ENCODE results near the gene WWC2.

Gene WWC2

GRCh38 chr4:183171484-183172267 is 72.6 kb downstream of the WWC2 start:
- no peak overlapping the region for H3K27ac ChIP-seq
- TF ChIP-seq, protein P1, sequence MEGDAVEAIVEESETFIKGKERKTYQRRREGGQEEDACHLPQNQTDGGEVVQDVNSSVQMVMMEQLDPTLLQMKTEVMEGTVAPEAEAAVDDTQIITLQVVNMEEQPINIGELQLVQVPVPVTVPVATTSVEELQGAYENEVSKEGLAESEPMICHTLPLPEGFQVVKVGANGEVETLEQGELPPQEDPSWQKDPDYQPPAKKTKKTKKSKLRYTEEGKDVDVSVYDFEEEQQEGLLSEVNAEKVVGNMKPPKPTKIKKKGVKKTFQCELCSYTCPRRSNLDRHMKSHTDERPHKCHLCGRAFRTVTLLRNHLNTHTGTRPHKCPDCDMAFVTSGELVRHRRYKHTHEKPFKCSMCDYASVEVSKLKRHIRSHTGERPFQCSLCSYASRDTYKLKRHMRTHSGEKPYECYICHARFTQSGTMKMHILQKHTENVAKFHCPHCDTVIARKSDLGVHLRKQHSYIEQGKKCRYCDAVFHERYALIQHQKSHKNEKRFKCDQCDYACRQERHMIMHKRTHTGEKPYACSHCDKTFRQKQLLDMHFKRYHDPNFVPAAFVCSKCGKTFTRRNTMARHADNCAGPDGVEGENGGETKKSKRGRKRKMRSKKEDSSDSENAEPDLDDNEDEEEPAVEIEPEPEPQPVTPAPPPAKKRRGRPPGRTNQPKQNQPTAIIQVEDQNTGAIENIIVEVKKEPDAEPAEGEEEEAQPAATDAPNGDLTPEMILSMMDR (conservative IDR thresholded peaks at IDR 0.05; ENCODE audit: low read depth): no peak
- ChIA-PET POLR2A (ENCODE audit: low non-redundant PET) (no interaction called here), CTCF (interaction anchor here (1.6 kb wide), 1 partner anchor 7 kb away, joined by 3 read pairs; no protein-coding TSS in a partner anchor)
- DNase-seq (ENCODE audit: low spot score): no peak

GRCh38 chr4:183172881-183173280 is 73.8 kb downstream of the WWC2 start:
- no peak overlapping the region for H3K27ac ChIP-seq
- CTCF ChIA-PET: no interaction called here
- POLR2A ChIA-PET (ENCODE audit: low non-redundant PET): no interaction called here

DNA sequence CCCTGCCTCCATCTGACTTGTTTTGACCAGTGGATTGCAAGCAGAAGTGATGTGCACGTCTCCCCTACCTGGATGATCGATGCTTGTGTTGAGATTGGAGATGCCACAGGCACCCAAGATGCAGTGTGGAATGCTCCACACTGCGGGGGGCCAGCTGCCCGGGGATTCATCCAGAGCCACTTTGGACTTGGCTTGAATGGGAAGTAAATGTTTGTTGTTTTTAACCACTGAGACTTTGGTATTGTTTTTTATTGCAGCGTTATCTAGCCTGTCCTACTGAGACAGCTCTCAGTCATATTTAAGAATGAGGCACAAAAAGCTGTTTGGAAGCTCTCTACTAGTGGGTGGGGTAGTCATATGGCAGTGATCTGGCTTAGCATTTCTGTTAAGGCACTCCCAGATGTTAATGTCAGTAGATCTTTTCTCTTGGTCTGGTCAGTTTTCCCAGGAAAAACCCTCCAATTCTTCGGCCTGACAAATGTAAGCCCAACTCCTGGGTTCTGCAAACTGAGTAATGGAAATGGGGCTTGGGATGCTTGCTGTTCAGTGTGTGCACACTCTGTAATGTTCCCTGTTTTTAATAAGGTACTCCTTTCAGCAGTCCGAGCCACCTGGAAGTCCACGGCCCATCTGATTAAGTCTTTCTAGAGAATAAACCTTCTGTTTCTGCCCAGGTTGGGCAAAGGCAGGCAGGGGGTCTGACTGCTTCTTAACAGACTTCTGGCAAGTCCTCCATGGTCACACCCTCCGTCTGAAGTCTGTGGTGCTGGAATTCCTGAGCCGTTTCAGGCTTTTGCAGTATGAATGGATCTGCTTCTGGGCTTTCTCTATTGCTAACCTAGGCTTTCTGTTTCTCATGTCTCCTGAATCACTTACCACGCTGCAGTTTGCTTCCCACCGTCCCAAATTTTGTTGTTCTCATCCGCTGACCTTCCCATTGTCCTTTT is 74.8 kb downstream of the WWC2 start:
- H3K27ac ChIP-seq: no peak overlapping the region
- TF ChIP-seq, protein P1 (conservative IDR thresholded peaks at IDR 0.05; ENCODE audit: low read depth): no peak
- DNase-seq (ENCODE audit: low spot score): no peak
- ChIA-PET CTCF (interaction anchor here (0.6 kb wide), 1 partner anchor 116 kb away, joined by 3 read pairs; no protein-coding TSS in a partner anchor), POLR2A (ENCODE audit: low non-redundant PET) (no interaction called here)

More at GRCh38 chr4:183172881-183173280, 73.8 kb downstream of the WWC2 start:
- TF ChIP-seq, protein P1 (conservative IDR thresholded peaks at IDR 0.05; ENCODE audit: low read depth): no peak
- no peak for DNase-seq (ENCODE audit: low spot score)

DNA sequence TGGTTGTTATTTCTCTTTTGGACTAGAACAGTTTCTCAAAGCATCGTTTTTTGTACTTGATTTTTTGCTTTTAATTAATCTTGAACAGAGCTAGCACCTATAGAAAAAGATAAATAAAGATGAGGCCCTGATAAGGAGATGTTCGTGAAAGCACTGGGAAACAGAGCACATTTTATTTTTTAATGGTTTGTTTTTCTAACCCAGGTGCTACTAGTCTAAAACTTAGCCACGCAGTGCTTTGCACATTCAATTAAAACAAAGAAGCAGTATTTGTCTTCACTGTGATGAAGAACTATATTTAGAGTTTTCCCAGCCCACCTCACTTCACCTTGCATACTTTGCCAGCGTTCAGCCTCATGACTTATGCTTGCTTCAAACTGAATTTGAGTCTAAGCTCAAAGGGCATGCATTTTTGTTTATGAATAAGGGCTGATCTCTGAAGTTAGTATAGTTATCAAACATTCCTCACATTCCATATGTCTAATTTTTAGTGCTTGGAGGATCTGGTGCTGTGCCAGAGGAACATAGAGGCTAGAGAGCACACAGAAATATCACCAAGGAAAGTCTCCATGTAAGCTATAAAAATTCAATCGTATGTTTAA is 76.7 kb downstream of the WWC2 start:
- TF ChIP-seq, protein P1 (conservative IDR thresholded peaks at IDR 0.05; ENCODE audit: low read depth): no peak
- no peak overlapping the region for H3K27ac ChIP-seq
- DNase-seq (ENCODE audit: low spot score): no peak

GRCh38 chr4:183177001-183177400 is 77.9 kb downstream of the WWC2 start:
- TF ChIP-seq, protein P1 (conservative IDR thresholded peaks at IDR 0.05; ENCODE audit: low read depth): no peak
- POLR2A ChIA-PET (ENCODE audit: low non-redundant PET): interaction anchor here (0.6 kb wide), 1 partner anchor 65 kb away, joined by 3 read pairs; no protein-coding TSS in a partner anchor
- no peak for DNase-seq (ENCODE audit: low spot score)
- no peak overlapping the region for H3K27ac ChIP-seq
- CTCF ChIA-PET: no interaction called here

More for the DNA sequence above, 76.7 kb downstream of the WWC2 start:
- POLR2A ChIA-PET (ENCODE audit: low non-redundant PET): no interaction called here
- CTCF ChIA-PET: interaction anchor here (0.6 to 0.8 kb wide), 3 partner anchors 42 to 1310 kb away, joined by 3 to 5 read pairs (median 3); no protein-coding TSS in a partner anchor

DNA sequence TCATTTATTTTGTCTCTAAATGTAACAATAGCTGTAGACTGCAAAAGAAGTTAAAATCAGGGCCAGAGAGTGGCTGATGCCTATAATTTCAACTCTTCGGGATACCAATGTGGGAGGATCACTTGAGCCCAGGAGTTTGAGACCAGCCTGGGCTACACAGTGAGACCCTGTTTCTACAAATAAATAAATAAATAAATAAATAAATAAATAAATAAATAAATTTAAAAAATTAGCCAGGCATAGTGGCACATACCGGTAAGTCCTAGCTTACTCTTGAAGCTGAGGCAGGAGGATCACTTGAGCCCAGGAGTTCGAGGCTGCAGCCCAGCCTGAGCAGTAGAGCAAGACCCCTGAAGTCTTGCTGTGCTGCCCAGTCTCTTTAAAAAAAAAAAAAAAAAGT is 79.1 kb downstream of the WWC2 start:
- DNase-seq (ENCODE audit: low spot score): no peak
- CTCF ChIA-PET: interaction anchor here (0.6 to 0.9 kb wide), 2 partner anchors 8 to 352 kb away, joined by 3 read pairs; no protein-coding TSS in a partner anchor
- POLR2A ChIA-PET (ENCODE audit: low non-redundant PET): no interaction called here
- TF ChIP-seq, protein P1 (conservative IDR thresholded peaks at IDR 0.05; ENCODE audit: low read depth): no peak
- no peak overlapping the region for H3K27ac ChIP-seq
